Uterus (tissue), 2 donors: ENCODE measurements around the gene EMID1.

Source experiments
- POLR2A ChIP-seq, 2 donors: fragments of 450-650 bp; IDR thresholded peaks; one replicate each; pipeline ENCODE4 v1.6.1; 2016; ENCODE audit warnings: antibody characterized with exemption in 2 of 2, mild to moderate bottlenecking in 1 of 2, moderate library complexity in 1 of 2
- TF ChIP-seq, protein P1 (sequence below), 4 experiments: fragments of 200-600 bp in 2 of 4; fragments of 450-650 bp in 2 of 4; sonication (generic) in 2 of 4; IDR thresholded peaks; one replicate each; pipeline ENCODE4 v1.5.1; 2016 to 2019; ENCODE audit warnings: antibody characterized with exemption in 4 of 4, mild to moderate bottlenecking in 2 of 4, moderate library complexity in 1 of 4

DNA sequence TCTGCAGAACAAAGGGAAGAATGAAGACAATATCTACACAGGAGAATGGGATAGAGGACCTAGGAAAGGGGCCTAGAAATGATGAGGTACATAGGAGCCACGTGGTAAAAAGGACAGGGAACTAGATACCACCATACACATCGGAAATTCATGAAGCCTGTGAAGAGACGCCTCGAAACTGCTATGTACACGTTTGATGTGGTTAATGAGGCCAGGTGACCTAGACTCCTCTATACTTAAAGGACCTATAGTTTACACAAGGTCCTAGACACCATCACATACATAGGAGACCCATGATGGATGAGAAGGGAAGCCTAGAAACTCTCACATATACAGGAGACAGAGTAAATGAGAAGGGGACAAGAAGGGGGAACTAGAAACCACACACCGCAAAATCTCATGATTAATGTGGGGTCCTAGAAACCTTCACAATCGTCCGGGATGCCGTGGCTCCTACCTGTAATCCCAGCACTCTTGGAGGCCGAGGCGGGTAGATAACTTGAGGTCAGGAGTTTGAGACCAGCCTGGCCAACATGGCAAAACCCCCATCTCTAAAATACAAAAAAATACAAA, 38.3 kb downstream of the EMID1 start:
- TF ChIP-seq, protein P1, sequence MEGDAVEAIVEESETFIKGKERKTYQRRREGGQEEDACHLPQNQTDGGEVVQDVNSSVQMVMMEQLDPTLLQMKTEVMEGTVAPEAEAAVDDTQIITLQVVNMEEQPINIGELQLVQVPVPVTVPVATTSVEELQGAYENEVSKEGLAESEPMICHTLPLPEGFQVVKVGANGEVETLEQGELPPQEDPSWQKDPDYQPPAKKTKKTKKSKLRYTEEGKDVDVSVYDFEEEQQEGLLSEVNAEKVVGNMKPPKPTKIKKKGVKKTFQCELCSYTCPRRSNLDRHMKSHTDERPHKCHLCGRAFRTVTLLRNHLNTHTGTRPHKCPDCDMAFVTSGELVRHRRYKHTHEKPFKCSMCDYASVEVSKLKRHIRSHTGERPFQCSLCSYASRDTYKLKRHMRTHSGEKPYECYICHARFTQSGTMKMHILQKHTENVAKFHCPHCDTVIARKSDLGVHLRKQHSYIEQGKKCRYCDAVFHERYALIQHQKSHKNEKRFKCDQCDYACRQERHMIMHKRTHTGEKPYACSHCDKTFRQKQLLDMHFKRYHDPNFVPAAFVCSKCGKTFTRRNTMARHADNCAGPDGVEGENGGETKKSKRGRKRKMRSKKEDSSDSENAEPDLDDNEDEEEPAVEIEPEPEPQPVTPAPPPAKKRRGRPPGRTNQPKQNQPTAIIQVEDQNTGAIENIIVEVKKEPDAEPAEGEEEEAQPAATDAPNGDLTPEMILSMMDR (IDR thresholded peaks at IDR 0.05): no peak
- TF ChIP-seq POLR2A (IDR thresholded peaks at IDR 0.05): no peak
